Activated T-cell treated with anti-CD3 and anti-CD28 coated beads, Interleukin-2, amount 50 U/mL, for 1 hour (primary cell): Measurements from ENCODE around the gene RAC3.

ENCODE experiments used
- DNase-seq: peaks from one replicate; pipeline ENCODE4 v3.0.0-alpha.2; 2020

The RAC3 gene

GRCh38 chr17:82078433-82078832, 47.0 kb downstream of the RAC3 start:
- no peak for DNase-seq

- DNase-seq: no peak
These were observed 47.7 kb downstream of the RAC3 start for GRCh38 chr17:82079001-82079677.

- no peak for DNase-seq
These were observed 48.7 kb downstream of the RAC3 start for GRCh38 chr17:82080048-82080788.

GRCh38 chr17:82080789-82081464, 49.4 kb downstream of the RAC3 start:
- no peak for DNase-seq

- DNase-seq: no peak
These were observed 50.1 kb downstream of the RAC3 start for GRCh38 chr17:82081546-82081945.

- DNase-seq: no peak
These were observed 50.5 kb downstream of the RAC3 start for GRCh38 chr17:82081966-82082365.

- no peak for DNase-seq
These were observed 51.0 kb downstream of the RAC3 start for GRCh38 chr17:82082456-82082855.

GRCh38 chr17:82083009-82083408, 51.5 kb downstream of the RAC3 start:
- DNase-seq: no peak
